Astrocyte of the cerebellum (primary cell): ENCODE data around the gene NCS1.

ENCODE experiments used
- DNase-seq: peaks from one replicate; pipeline ENCODE4 v3.0.0-alpha.2; 2011; ENCODE audit warnings: low read depth
- H3K4me3 ChIP-seq: 2 replicates; pipeline ENCODE4 v1.5.1; 2011; ENCODE audit warnings: mild to moderate bottlenecking, low read depth, low read length, moderate library complexity
- in situ Hi-C: cut with HindIII; loops from 2 replicates; pipeline ENCODE4 v1.10.0; 2017; ENCODE audit warnings: low sequenced_read_pairs
- TF ChIP-seq, protein P1 (sequence below): IDR thresholded peaks from 2 replicates; pipeline ENCODE4 v1.5.1; 2012; ENCODE audit warnings: low read length, low read depth, moderate library complexity, mild to moderate bottlenecking; ENCODE audit errors: missing control alignments

NCS1 gene

DNA sequence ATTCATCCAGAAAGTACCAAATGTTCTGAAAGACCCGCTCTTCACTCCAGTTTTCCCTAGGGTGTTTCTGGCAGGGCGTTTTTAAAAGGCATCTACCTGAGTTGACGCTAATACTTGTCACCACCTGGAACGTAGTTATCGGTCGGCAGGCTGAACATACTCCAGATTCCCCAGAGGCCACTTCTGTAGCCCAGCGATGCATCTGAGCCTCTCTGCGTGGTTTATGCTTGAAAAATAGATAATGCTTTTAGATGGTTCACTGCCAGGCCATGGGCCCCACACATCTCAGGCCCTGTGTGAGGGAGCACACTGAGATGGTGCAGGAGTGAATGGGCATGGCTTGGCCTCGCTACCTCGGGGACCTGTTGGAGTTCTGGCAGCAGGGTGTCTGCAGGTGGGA is 33.0 kb upstream of the NCS1 start:
- TF ChIP-seq, protein P1, sequence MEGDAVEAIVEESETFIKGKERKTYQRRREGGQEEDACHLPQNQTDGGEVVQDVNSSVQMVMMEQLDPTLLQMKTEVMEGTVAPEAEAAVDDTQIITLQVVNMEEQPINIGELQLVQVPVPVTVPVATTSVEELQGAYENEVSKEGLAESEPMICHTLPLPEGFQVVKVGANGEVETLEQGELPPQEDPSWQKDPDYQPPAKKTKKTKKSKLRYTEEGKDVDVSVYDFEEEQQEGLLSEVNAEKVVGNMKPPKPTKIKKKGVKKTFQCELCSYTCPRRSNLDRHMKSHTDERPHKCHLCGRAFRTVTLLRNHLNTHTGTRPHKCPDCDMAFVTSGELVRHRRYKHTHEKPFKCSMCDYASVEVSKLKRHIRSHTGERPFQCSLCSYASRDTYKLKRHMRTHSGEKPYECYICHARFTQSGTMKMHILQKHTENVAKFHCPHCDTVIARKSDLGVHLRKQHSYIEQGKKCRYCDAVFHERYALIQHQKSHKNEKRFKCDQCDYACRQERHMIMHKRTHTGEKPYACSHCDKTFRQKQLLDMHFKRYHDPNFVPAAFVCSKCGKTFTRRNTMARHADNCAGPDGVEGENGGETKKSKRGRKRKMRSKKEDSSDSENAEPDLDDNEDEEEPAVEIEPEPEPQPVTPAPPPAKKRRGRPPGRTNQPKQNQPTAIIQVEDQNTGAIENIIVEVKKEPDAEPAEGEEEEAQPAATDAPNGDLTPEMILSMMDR: no peak
- in situ Hi-C loops: no loop called here
- DNase-seq: no peak
- H3K4me3 ChIP-seq: no peak overlapping the region

DNA sequence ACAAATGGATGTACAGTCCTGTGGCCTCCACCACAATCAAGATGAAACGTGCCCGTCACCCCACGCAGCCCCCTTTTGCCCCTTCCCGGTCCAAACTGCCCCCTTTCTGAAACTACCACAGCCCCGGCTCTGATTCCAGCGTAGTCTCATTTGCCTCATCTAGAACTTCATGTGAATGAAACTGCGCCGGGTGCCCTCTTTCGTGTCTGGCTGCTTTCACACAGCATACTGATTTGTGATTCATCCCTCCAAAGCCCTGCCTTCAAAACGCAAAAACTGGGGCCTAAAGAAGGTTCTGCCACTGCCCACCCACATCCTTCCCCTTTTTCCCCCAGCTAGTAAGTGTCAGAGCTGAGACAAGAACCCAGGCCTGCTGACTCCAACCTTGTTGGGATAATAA is 31.5 kb upstream of the NCS1 start:
- TF ChIP-seq, protein P1: no peak
- in situ Hi-C loops: no loop called here
- H3K4me3 ChIP-seq: no peak overlapping the region
- no peak for DNase-seq

DNA sequence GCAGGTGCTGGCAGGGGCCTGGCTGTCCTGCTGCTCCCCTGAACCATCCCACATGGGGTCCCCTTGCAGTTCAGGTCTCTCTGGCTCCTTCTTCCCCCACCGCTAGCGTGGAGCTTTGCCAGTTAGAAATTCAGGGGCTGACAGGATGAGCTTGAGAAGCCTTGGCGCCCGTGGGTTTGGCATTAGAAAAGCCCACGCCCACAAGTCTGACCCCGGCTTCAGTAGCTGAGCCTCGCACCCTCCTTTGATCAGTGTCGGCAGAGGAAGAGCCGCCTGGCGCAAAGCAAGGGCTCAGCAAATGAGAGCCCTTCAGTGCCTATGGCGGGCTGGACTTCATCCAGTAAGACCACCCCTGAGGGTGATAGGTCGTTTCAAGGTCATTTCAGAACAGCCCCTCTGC is 30.1 kb upstream of the NCS1 start:
- no peak overlapping the region for H3K4me3 ChIP-seq
- TF ChIP-seq, protein P1: no peak
- no peak for DNase-seq
- in situ Hi-C loops: no loop called here

DNA sequence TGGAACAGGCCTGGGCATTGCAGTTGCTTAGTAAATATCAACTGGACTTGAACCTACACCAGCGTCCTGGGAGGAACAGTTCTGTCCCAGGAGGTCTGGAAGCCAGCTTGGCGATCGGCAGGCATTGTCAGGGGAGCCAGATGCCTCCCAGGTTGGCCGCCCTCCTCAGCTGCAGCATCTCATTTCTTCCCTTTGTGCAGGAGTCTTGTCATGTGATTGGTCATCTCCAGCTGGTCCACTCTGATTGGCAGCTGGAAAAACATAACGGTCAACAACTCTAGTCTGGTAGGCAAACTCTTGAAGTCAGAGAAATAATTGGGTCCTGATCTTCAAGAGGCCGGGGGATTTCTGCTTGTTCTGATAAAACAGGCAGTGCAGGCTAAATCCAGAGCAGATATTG is 29.6 kb upstream of the NCS1 start:
- TF ChIP-seq, protein P1: no peak
- DNase-seq: no peak
- in situ Hi-C loops: no loop called here

DNA sequence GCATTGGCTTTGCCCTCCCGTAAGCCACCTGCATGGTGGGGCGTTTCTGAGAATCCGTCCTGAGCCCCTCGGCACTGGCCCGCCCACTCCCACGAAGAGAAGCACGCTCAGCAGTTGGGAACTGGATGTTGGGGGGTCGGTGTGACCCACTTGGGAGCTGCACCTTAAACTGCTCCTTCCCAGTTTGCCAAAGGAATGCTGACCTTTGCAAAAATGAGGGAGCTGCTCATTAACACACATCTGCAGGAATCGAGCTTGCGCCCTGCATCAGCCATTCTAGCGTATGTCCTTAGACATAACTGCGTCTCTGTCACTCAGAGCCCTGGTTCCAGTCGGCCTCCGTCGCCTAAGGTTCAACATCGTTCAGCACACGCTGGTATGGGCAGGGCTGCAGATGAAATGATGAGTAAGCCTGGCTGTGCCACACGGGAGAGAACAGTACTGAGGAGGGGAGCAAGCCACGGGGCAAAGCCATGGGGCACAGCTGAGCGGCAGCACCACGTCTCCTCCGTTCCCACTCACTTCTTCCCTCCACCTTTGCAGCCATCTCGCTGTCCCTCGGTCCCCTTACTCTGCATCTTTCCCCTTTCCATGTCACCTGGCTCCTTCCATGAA is 28.8 kb upstream of the NCS1 start:
- no peak overlapping the region for H3K4me3 ChIP-seq
- no peak for DNase-seq
- TF ChIP-seq, protein P1: no peak
- in situ Hi-C loops: no loop called here

More for the DNA sequence above, 29.6 kb upstream of the NCS1 start:
- H3K4me3 ChIP-seq: no peak overlapping the region

DNA sequence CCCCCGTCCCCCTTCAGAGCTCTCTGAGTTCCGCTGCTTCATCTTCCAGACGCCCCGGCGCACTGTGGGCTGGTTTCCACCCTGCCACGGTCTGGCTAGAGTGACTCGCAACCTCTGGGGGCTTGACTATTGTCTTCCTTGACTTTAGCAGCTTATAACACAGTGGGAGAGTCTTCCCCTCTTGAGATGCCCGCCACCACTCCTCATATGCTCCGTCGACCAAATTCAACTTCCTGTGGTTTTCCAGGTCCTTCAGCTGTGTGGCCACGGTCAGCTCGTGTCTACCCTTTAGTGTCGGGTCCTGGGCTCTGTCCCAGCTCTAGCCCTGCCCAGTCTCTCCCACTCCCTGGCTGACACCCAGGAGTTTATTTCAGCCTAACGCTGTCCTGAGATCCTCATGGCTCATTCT is 28.2 kb upstream of the NCS1 start:
- DNase-seq: peak; percentile 6
- H3K4me3 ChIP-seq: no peak overlapping the region
- TF ChIP-seq, protein P1: no peak
- in situ Hi-C loops: no loop called here

DNA sequence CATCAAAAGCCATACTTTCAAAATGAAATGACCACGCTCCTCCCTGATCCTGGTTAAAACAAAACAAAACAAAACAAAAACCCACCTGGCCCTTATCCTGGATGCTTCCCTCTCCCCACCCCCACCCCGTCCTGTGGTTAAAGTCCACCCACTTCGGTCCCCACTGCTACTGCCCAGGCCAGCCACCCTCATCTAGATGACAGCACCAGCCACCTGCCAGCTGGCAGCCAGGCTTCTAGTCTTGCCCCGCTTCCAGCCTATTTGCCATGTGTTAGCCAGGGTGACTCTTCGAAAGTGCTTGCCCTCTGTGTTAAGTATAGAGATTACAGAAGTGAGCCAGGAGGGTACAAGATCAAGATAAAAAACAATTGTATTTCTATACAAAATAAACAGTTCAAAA is 27.5 kb upstream of the NCS1 start:
- H3K4me3 ChIP-seq: no peak overlapping the region
- in situ Hi-C loops: no loop called here
- DNase-seq: no peak
- TF ChIP-seq, protein P1: no peak
